ENCODE results near the gene KIRREL3. TPM values are rescaled to one million over a fixed set of nuclear protein-coding genes. Genes with fewer than 3 reads are reported as not detected.

The KIRREL3 gene
- total and polyA plus RNA-seq, 2 of the 8 experiments (the other 6 are each of a cell fraction or from before 2014, with no cell fraction given), result 0.29 to 0.32 TPM

- DNase-seq (ENCODE audit: low read depth in 1 of 2, low spot score in 2 of 2) (no peak), FAIRE-seq (no peak)
- Histone ChIP-seq H3K4me1 (replicated peaks in 1 of 4; ENCODE audit: control insufficient read depth in 3 of 4, insufficient read depth in 4 of 4, low read length in 3 of 4) (0 out of 7 replicates have a peak, but pooled peaks cover 0 to 6% (median 0%) of the 10 kb centered on the region in 4 experiments), H3K4me2 (ENCODE audit: insufficient read depth in 1 of 2, low read depth in 2 of 2, low read length in 2 of 2) (no peak overlapping the region), H2BK5ac (ENCODE audit: low read depth, low read length) (no peak overlapping the region), H2BK20ac (ENCODE audit: low read length) (no peak overlapping the region), H4K20me1 (replicated peaks in 1 of 2; ENCODE audit: control insufficient read depth in 1 of 2, insufficient read depth in 2 of 2, low read length in 2 of 2) (no peaks in the 10 kb centered on the region), H2BK120ac (replicated peaks; ENCODE audit: low read depth, low read length) (no peak overlapping the region), H3K56ac (replicated peaks; ENCODE audit: insufficient read length, low read depth, low read length) (peak overlapping the region; percentile 32), H2AK5ac (ENCODE audit: low read depth, low read length) (no peak overlapping the region), H3K23me2 (ENCODE audit: low read depth, low read length) (peaks cover 5% of the 10 kb centered on the region; the same call in 1 of the 2 replicates), H4K91ac (replicated peaks; ENCODE audit: insufficient read length, low read length) (no peak overlapping the region), H3K23ac (ENCODE audit: insufficient read length) (no peak overlapping the region), H4K5ac (ENCODE audit: insufficient read length, low read depth, low read length) (no peak overlapping the region), H4K8ac (ENCODE audit: extremely low read depth, insufficient read depth, low read length) (no peak overlapping the region), H2BK15ac (ENCODE audit: low read length) (no peak overlapping the region), H3K27me3 (replicated peaks in 1 of 4; ENCODE audit: control insufficient read depth in 3 of 4, extremely low read depth in 1 of 4, insufficient read depth in 3 of 4, low read length in 3 of 4) (peaks cover 0 to 2% (median 0%) of the 10 kb centered on the region in 4 experiments; a peak in 1 of 7 replicates), H2AFZ (ENCODE audit: low read length) (no peak overlapping the region), H3K9ac (replicated peaks in 1 of 4; ENCODE audit: extremely low read depth in 1 of 4, low read depth in 3 of 4, low read length in 3 of 4) (no peak overlapping the region), H3K4ac (replicated peaks; ENCODE audit: insufficient read length, low read depth, low read length) (no peak overlapping the region), H2BK12ac (ENCODE audit: low read depth, low read length) (no peak overlapping the region), H3K79me2 (ENCODE audit: control insufficient read depth in 1 of 2, insufficient read depth in 2 of 2, low read length in 2 of 2) (no peaks in the 10 kb centered on the region), H3K27ac (ENCODE audit: low read depth, low read length) (no peak overlapping the region), H3K9me3 (ENCODE audit: insufficient read depth in 2 of 2, low read depth in 1 of 2, low read length in 1 of 2) (no peaks in the 10 kb centered on the region), H3K14ac (ENCODE audit: insufficient read length) (no peak overlapping the region), H3K36me3 (ENCODE audit: control insufficient read depth in 2 of 4, insufficient read depth in 4 of 4, low read length in 3 of 4) (no peaks in the 10 kb centered on the region), H3K4me3 (ENCODE audit: extremely low read depth in 1 of 4, insufficient read depth in 2 of 4, low read depth in 3 of 4, low read length in 4 of 4) (no peak overlapping the region), H3K79me1 (ENCODE audit: low read depth, low read length) (no peaks in the 10 kb centered on the region), H3K18ac (ENCODE audit: extremely low read depth, low read length) (no peak overlapping the region)
- ChIA-PET POLR2A (ENCODE audit: partially characterized antibody) (interaction anchor here (0.8 kb wide), 1 partner anchor 91 kb away, joined by 4 read pairs; no protein-coding TSS in a partner anchor), CTCF (ENCODE audit: partially characterized antibody) (no interaction called here)
- 86% methylated on average over 20 of the region's 20 CpGs; no CpG with 5 or more reads in 1 of the 2 experiments for WGBS, 2 experiments (ENCODE audit: extremely low coverage in 1 of 2, insufficient coverage in 1 of 2, insufficient read length in 1 of 2, insufficient replicate concordance in 2 of 2, low coverage in 1 of 2, low lambda C conversion rate in 2 of 2, missing lambda C conversion rate in 1 of 2)
- no peak for TF ChIP-seq EP300 (IDR thresholded peaks at IDR 0.05; ENCODE audit: borderline replicate concordance in 1 of 2, low read depth in 2 of 2, low read length in 2 of 2)
- TF ChIP-seq CREB1 (IDR thresholded peaks at IDR 0.05), result no peak
- no peak for TF ChIP-seq PHF8 (conservative IDR thresholded peaks at IDR 0.05; ENCODE audit: low read depth, low read length)
- TF ChIP-seq POLR2AphosphoS5 (IDR thresholded peaks at IDR 0.05; ENCODE audit: low read depth, low read length), result no peak
- no peak for TF ChIP-seq CBX8 (IDR thresholded peaks at IDR 0.05; ENCODE audit: borderline replicate concordance, low read depth, low read length)
- no peak for TF ChIP-seq ATF3 (IDR thresholded peaks at IDR 0.05; ENCODE audit: insufficient read depth, low read depth, low read length)
- TF ChIP-seq KDM1A (IDR thresholded peaks at IDR 0.05; ENCODE audit: borderline replicate concordance, low read length), result no peak
- no peak for TF ChIP-seq CBX5 (IDR thresholded peaks at IDR 0.05; ENCODE audit: low read depth, low read length)
- TF ChIP-seq TCF12 (IDR thresholded peaks at IDR 0.05; ENCODE audit: low read depth, low read length), result no peak
- TF ChIP-seq SP2 (IDR thresholded peaks at IDR 0.05; ENCODE audit: low read length), result no peak
- no peak for TF ChIP-seq NANOG (IDR thresholded peaks at IDR 0.05; ENCODE audit: insufficient read depth, low read depth, low read length, poor library complexity, severe bottlenecking)
- TF ChIP-seq HDAC6 (IDR thresholded peaks at IDR 0.05; ENCODE audit: low read depth, low read length), result no peak
These were observed 543.6 kb downstream of the KIRREL3 start for GRCh38 chr11:126456783-126457542.

Data from H1 (cell line).